Stomach (tissue), 9 donors: Measurements from ENCODE around the gene AKAP5. TPM values are rescaled to one million over a fixed set of nuclear protein-coding genes. Genes with fewer than 3 reads are reported as not detected.

Source experiments
- DNase-seq, 2 donors: peaks; one replicate each; pipeline versions ENCODE4 v3.0.0 to v3.0.0-alpha.2; 2013 to 2019
- H3K27ac ChIP-seq, 5 donors: fragments of 200-600 bp in 4 of 5; sonication (generic) in 4 of 5; one replicate each; pipeline ENCODE4 v1.5.1; 2013 to 2019; ENCODE audit warnings: mild to moderate bottlenecking in 1 of 5, moderate library complexity in 1 of 5
- H3K27me3 ChIP-seq, 3 donors: fragments of 200-600 bp; sonication (generic); one replicate each; pipeline ENCODE4 v1.5.1; 2017 to 2019; ENCODE audit warnings: mixed run types in 1 of 3
- H3K36me3 ChIP-seq, 4 donors: fragments of 200-600 bp; sonication (generic); 1 replicate in 3 of 4; 2 replicates in 1 of 4; pipeline ENCODE4 v1.5.1; 2016 to 2019
- H3K4me1 ChIP-seq, 4 donors: fragments of 200-600 bp; sonication (generic); one replicate each; pipeline ENCODE4 v1.5.1; 2016 to 2019
- H3K4me3 ChIP-seq, 4 donors: fragments of 200-600 bp; sonication (generic) in 3 of 4; one replicate each; pipeline ENCODE4 v1.5.1; 2016 to 2019; ENCODE audit warnings: mild to moderate bottlenecking in 1 of 4
- H3K9me3 ChIP-seq, 4 donors: fragments of 200-600 bp; sonication (generic); one replicate each; pipeline ENCODE4 v1.5.1; 2016 to 2019
- CTCF ChIP-seq, 7 experiments: fragments of 450-650 bp in 4 of 7; fragments of 200-600 bp in 3 of 7; sonication (generic) in 3 of 7; IDR thresholded peaks; one replicate each; pipeline ENCODE4 v1.5.1; 2016 to 2019; ENCODE audit warnings: antibody characterized with exemption in 7 of 7, control low read depth in 2 of 7, mild to moderate bottlenecking in 1 of 7
- EP300 ChIP-seq: sonication (generic); formaldehyde crosslinking; IDR thresholded peaks from one replicate; pipeline ENCODE4 v1.6.1; 2017; ENCODE audit warnings: antibody characterized with exemption
- POLR2A ChIP-seq, 4 donors: fragments of 450-650 bp; IDR thresholded peaks; one replicate each; pipeline ENCODE4 v1.6.1; 2016; ENCODE audit warnings: antibody characterized with exemption in 4 of 4, control low read depth in 2 of 4, mild to moderate bottlenecking in 1 of 4, moderate library complexity in 1 of 4
- POLR2AphosphoS5 ChIP-seq, 3 donors: sonication (generic); formaldehyde crosslinking; IDR thresholded peaks; one replicate each; pipeline ENCODE4 v1.6.1; 2016; ENCODE audit warnings: antibody characterized with exemption in 3 of 3
- WGBS, 5 donors: extraction: QIAGEN DNeasy Blood & Tissue Kit in 3 of 5; methylation state at CpG; one replicate each; pipeline versions ENCODE4 v1.1.5 to v1.1.7; 2013 to 2018; 5-methylcytosine and 5-hydroxymethylcytosine counted together
- intact Hi-C: fragments of 100-400 bp; cut with DNase I; formaldehyde crosslinking; loops from one replicate; pipeline ENCODE4 v1.15.1; 2023; ENCODE audit warnings: low total_unique reads
- polyA plus RNA-seq, 3 donors: library from polyadenylated mRNA; stranded (reverse); fragments of 200-250 nt; gene quantifications; one replicate each; pipeline ENCODE4 v1.2.3, GENCODE V29; 2013
- total RNA-seq, 5 donors: library from RNA; depleted of rRNA; stranded (reverse); fragments of >200 nt; gene quantifications; one replicate each; pipeline versions ENCODE4 v1.1.0 to v1.2.3, GENCODE V29; 2014 to 2016
- donor health status: healthy with polysubstance abuse.
- donor health status: Bipolar disorder and iron deficiency.
- donor health status: healthy.

The AKAP5 gene
- total and polyA plus RNA-seq, 8 donors: 0.15 to 3.2 (median 0.72) TPM; not detected in 3

DNA sequence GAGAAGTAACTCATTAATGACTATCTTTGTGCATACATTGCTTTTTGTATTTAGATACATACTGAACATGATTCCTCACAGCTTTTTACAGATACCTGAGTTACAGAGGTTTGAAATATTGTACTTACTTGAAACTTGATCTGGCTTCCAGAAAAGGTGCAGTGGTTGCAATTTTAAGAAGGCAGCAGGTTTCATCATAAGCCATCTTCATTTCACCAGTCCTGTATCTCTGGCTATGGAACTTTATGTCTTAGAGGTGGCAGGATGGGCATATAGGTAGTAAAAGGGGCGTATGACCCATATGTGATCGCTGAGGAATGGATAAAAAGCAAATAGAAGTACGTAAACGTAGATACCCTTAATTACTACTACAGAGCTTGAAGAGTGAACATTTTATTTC lies 52.9 kb downstream of the AKAP5 start:
- H3K4me1 ChIP-seq: peaks cover 9 to 54% (median 34%) of the 10 kb centered on the region in 4 donors
- DNase-seq: no peak
- H3K4me3 ChIP-seq: no peak overlapping the region
- TF ChIP-seq POLR2A (IDR thresholded peaks at IDR 0.05) (no peak), CTCF (IDR thresholded peaks at IDR 0.05) (no peak), EP300 (no peak), POLR2AphosphoS5 (IDR thresholded peaks at IDR 0.05) (no peak)
- no peak overlapping the region for H3K27ac ChIP-seq
- H3K36me3 ChIP-seq: peaks cover 13 to 20% (median 18%) of the 10 kb centered on the region in 4 donors
- H3K27me3 ChIP-seq: no peaks in the 10 kb centered on the region
- H3K9me3 ChIP-seq: no peaks in the 10 kb centered on the region
- intact Hi-C loops: no loop called here
- 36 to 69% (median 64%) methylated on average over 4 of the region's 4 CpGs for WGBS, 5 donors

- Histone ChIP-seq H3K4me3 (no peak overlapping the region), H3K27ac (peak overlapping the region in 1 of 5 donors; percentile 21), H3K9me3 (no peaks in the 10 kb centered on the region), H3K36me3 (peaks cover 13 to 23% (median 22%) of the 10 kb centered on the region in 4 donors), H3K4me1 (peaks cover 0 to 31% (median 15%) of the 10 kb centered on the region in 4 donors), H3K27me3 (no peaks in the 10 kb centered on the region)
- 88 to 93% (median 92%) methylated on average over 4 of the region's 4 CpGs for WGBS, 5 donors
- no peak for TF ChIP-seq EP300
- no peak for TF ChIP-seq POLR2A (IDR thresholded peaks at IDR 0.05)
- TF ChIP-seq CTCF (IDR thresholded peaks at IDR 0.05): no peak
- TF ChIP-seq POLR2AphosphoS5 (IDR thresholded peaks at IDR 0.05): no peak
- intact Hi-C loops: no loop called here
- no peak for DNase-seq
These were observed 55.4 kb downstream of the AKAP5 start for GRCh38 chr14:64520699-64521098.

- H3K36me3 ChIP-seq: peaks cover 13 to 27% (median 24%) of the 10 kb centered on the region in 4 donors
- 78 to 84% (median 81%) methylated on average over 9 of the region's 9 CpGs for WGBS, 5 donors
- peaks cover 0 to 13% (median 7%) of the 10 kb centered on the region in 4 donors for H3K4me1 ChIP-seq
- intact Hi-C loops: no loop called here
- H3K27me3 ChIP-seq: no peaks in the 10 kb centered on the region
- no peak for TF ChIP-seq POLR2A (IDR thresholded peaks at IDR 0.05)
- TF ChIP-seq EP300: no peak
- no peak for TF ChIP-seq POLR2AphosphoS5 (IDR thresholded peaks at IDR 0.05)
- TF ChIP-seq CTCF (IDR thresholded peaks at IDR 0.05): no peak
- no peak for DNase-seq
- H3K9me3 ChIP-seq: no peaks in the 10 kb centered on the region
- no peak overlapping the region for H3K4me3 ChIP-seq
- H3K27ac ChIP-seq: no peak overlapping the region
These were observed 57.5 kb downstream of the AKAP5 start for GRCh38 chr14:64522591-64523355.

Other genes starting within 250 kb of the AKAP5 start
- gene ESR2, start 171.1 kb upstream of the AKAP5 start, total RNA-seq: 1 to 10 TPM in 1 of 5 donors, under 1 TPM in 1, not detected in 3; 0.58 to 1.3 TPM
- gene ESR2, start 171.1 kb upstream of the AKAP5 start, polyA plus RNA-seq: under 1 TPM in 1 of 3 donors, not detected in 2; 0.08 TPM
- gene MTHFD1, start 77.1 kb upstream of the AKAP5 start, total RNA-seq: 10 to 100 TPM in 4 of 5 donors, 1 to 10 TPM in 1; 8.4 to 42.0 (median 31.9) TPM
- 10 to 100 TPM; 13.3 to 29.7 (median 19.5) TPM for gene MTHFD1, start 77.1 kb upstream of the AKAP5 start, polyA plus RNA-seq
- 10 to 100 TPM in 1 of 5 donors, 1 to 10 TPM in 4; 2.3 to 10.1 (median 5.4) TPM for gene ZBTB25, start 38.3 kb downstream of the AKAP5 start, total RNA-seq
- gene ZBTB25, start 38.3 kb downstream of the AKAP5 start, polyA plus RNA-seq: 1 to 10 TPM; 2.4 to 2.9 (median 2.6) TPM
- 100 to 1,000 TPM in 1 of 5 donors, 10 to 100 TPM in 4; 32.6 to 137 (median 44.9) TPM for gene ZBTB1, start 39.3 kb downstream of the AKAP5 start, total RNA-seq
- gene ZBTB1, start 39.3 kb downstream of the AKAP5 start, polyA plus RNA-seq: 10 to 100 TPM in 2 of 3 donors, 1 to 10 TPM in 1; 9.8 to 14.5 (median 11.5) TPM
- gene HSPA2, start 75.2 kb downstream of the AKAP5 start, total RNA-seq: 10 to 100 TPM in 4 of 5 donors, under 1 TPM in 1; under 0.01 to 29.3 (median 16.9) TPM
- 10 to 100 TPM in 1 of 3 donors, 1 to 10 TPM in 2; 3.5 to 27.5 (median 5.6) TPM for gene HSPA2, start 75.2 kb downstream of the AKAP5 start, polyA plus RNA-seq
- 1 to 10 TPM in 2 of 5 donors, not detected in 3; 4.1 to 6.2 TPM for gene PPP1R36, start 84.5 kb downstream of the AKAP5 start, total RNA-seq
- 10 to 100 TPM in 1 of 3 donors, 1 to 10 TPM in 2; 3.2 to 13.1 (median 6.8) TPM for gene PPP1R36, start 84.5 kb downstream of the AKAP5 start, polyA plus RNA-seq
- gene PLEKHG3, start 238.9 kb downstream of the AKAP5 start, total RNA-seq: 100 to 1,000 TPM in 1 of 5 donors, 10 to 100 TPM in 4; 25.3 to 292 (median 27.2) TPM
- 10 to 100 TPM in 1 of 3 donors, 1 to 10 TPM in 2; 7.3 to 24.8 (median 9.2) TPM for gene PLEKHG3, start 238.9 kb downstream of the AKAP5 start, polyA plus RNA-seq